AG09319 (cell line): ENCODE data around the gene SH2B3.

Experiments used
- DNase-seq: peaks from one replicate; pipeline ENCODE4 v3.0.0-alpha.2; 2010; ENCODE audit warnings: low read depth; ENCODE audit errors: extremely low read depth
- CTCF ChIP-seq: IDR thresholded peaks from 2 replicates; pipeline ENCODE4 v1.5.1; 2011; ENCODE audit warnings: low read depth, mild to moderate bottlenecking, inconsistent platforms, low read length, moderate library complexity

Gene SH2B3

DNA sequence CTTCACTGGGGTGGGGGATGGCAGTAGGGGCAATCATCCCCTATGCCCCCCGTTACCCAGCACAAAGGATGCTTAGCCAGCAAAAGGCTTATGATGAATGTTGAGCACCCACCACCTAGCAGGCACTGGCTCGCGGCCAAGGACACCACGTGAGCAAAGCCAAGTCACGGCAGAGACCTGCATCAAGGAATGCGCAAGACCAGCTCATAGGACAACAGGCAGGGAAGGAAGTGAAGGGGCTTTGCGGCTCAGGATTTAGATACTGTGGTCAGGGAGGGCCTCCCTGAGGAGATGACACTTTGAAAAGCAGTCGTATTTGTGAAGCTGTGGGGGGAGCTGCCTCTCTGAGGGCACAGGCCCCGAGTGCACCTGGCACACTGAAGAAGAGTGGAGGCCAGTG, 32.8 kb downstream of the SH2B3 start:
- TF ChIP-seq CTCF = no peak

DNA sequence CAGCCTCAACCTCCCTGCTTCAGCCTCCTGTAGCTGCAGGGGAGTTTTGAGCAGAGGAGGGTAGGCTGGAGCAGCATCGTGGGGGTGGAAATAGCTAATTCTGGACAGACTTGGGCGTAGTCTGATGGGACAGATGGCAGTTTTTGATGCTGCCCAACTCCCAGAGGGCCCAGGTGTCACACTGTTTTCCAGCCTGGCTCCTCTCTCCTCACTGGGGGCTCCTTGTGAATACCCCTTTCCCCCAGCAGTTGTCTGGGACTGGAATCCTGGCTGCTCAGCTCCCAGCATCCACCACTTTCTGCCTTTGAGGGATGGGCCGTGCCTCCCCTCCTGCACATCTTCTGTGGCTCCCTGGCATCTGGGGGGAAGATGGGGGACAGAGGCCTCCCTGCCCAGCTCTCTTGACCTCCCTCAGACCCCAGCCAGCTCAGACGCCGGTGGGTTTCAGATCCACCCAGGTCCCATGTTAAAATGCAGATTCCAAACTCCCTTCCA, 34.0 kb downstream of the SH2B3 start:
- no peak for DNase-seq
- no peak for TF ChIP-seq CTCF

More for the DNA sequence above, 32.8 kb downstream of the SH2B3 start:
- no peak for DNase-seq

DNA sequence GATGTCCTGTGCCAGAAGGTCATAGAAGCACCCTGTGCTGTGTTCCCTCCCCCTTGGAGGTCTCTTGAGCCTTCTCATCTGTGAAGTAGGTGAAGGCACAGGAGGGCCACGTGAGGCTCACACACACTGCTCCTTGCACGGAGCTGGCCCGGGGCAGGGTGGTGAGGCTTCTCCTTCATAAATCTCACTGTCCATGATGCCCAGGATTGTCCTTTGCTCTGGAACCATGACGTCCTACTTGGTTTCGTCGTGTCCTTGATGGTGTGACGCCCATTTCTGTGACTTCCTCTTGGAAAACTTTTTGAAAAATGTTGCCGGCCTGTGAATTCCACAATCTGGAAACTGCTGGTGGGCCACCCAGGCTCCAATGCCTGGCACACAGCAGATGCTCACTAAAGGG, 34.4 kb downstream of the SH2B3 start:
- no peak for TF ChIP-seq CTCF
- DNase-seq = no peak

DNA sequence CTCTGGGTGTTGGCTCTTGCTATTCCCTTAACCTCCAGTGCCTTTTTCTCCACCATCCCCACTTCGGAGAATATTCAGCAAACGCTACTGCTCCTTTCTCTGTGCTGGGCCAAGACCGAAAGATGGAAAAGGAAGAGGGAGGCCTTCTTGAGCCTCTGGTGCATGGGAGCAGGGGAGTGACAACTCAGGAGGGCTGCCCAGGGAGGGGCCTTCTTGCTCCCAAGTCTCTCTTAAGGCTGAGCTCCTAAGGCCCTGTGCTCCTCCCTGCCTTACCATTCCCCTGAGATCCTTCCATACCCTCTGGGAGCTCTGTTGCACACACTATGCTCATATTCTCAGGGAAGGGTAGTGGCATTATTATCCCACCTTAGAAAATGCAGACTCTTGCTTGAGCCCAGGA, 34.9 kb downstream of the SH2B3 start:
- TF ChIP-seq CTCF = no peak
- no peak for DNase-seq

DNA sequence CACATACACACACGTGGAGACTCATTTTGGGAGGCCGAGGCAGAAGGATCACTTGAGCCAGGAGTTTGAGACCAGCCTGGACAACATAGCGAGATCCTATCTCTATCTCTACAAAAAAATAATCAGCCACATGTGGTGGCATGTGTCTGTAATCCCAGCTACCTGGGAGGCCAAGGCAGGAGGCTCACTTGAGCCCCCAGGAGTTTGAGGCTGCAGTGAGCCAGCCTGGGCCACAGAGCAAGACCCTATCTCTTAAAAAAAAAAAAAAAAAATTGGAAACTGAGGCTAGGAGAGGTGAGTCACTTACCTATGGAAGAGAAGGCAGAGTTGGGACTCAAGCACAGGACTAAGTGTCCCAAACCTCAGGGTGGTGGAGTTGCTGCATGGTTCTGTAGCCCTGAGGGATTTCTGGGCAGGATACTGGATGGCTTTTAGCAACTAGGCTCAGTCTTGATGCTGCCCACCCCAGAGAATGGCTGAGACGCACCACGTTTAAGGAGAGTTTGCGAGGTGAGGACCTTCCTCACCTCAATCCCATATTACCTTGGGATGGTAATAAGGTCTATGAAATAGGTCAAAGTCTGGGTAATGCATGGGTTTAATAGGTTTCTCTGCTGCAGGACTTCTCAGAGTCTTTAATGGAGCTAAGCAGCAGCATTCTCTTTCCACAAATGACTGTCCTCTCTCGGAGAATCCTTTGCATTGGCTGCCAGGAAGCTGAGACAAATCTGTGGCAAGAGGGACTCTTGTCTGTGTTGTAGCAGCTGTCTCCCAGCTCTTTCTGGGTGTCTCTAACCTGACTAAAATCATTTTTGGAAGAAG, 35.6 kb downstream of the SH2B3 start:
- no peak for TF ChIP-seq CTCF
- DNase-seq = no peak

GRCh38 chr12:111442301-111443045, 36.8 kb downstream of the SH2B3 start:
- no peak for TF ChIP-seq CTCF
- no peak for DNase-seq

- DNase-seq = no peak
- no peak for TF ChIP-seq CTCF
Measured at GRCh38 chr12:111443086-111443485, 37.4 kb downstream of the SH2B3 start.
